ENCODE measurements around the gene SELENOS. TPM values are rescaled to one million over a fixed set of nuclear protein-coding genes. Genes with fewer than 3 reads are reported as not detected.

Gene SELENOS
- total RNA-seq, 1 experiment from 2014 or later = 68.7 TPM

Other genes with a start within 250 kb of the SELENOS start
- gene CHSY1, start 25.4 kb downstream of the SELENOS start, total RNA-seq (2014; rRNA removed; shearing (Covaris generic)) = 26.6 and 29.0 TPM in 2 replicates
- gene SNRPA1, start 17.8 kb upstream of the SELENOS start, total RNA-seq (2014; rRNA removed; shearing (Covaris generic)) = 78.1 and 88.4 TPM in 2 replicates
- 8.1 and 8.8 TPM in 2 replicates for gene PCSK6, start 212.2 kb upstream of the SELENOS start, total RNA-seq (2014; rRNA removed; shearing (Covaris generic))